ENCODE results near the gene TTLL4. TPM values are rescaled to one million over a fixed set of nuclear protein-coding genes. Genes with fewer than 3 reads are reported as not detected.
A peak's percentile ranks its signal among the peaks of the same experiment; 100 is the strongest.

TTLL4 gene
- total and polyA plus RNA-seq, 2 of the 8 experiments (the other 6 are each of a cell fraction or from before 2014, with no cell fraction given): 71.1 to 105 TPM

GRCh38 chr2:218671654-218672566, 38.7 kb upstream of the TTLL4 start, which contains the start of the genes RNF25 and STK36 (continued):
- TF ChIP-seq CTCF (IDR thresholded peaks at IDR 0.05; ENCODE audit: control extremely low read depth in 1 of 3, insufficient read depth in 1 of 3, low read depth in 1 of 3, low read length in 3 of 3) (no peak), SAP30 (IDR thresholded peaks at IDR 0.05; ENCODE audit: insufficient read depth, insufficient replicate concordance, low read length) (peak; percentile 92), HDAC6 (IDR thresholded peaks at IDR 0.05; ENCODE audit: low read depth, low read length) (no peak), RAD21 (IDR thresholded peaks at IDR 0.05 in 1 of 2, conservative IDR thresholded peaks at IDR 0.05 in 1 of 2; ENCODE audit: low read depth in 2 of 2, low read length in 2 of 2) (no peak), SP2 (IDR thresholded peaks at IDR 0.05; ENCODE audit: low read length) (no peak), EP300 (IDR thresholded peaks at IDR 0.05; ENCODE audit: borderline replicate concordance in 1 of 2, low read depth in 2 of 2, low read length in 2 of 2) (no peak), EGR1 (IDR thresholded peaks at IDR 0.05; ENCODE audit: borderline replicate concordance, low read depth, low read length) (0 out of 2 replicates have a peak, but pooled peaks have one; percentile 36), SUZ12 (IDR thresholded peaks at IDR 0.05; ENCODE audit: low read length) (no peak), CTBP2 (IDR thresholded peaks at IDR 0.05; ENCODE audit: borderline replicate concordance, insufficient read depth, insufficient read length, low read length) (no peak), MAFK (IDR thresholded peaks at IDR 0.05; ENCODE audit: low read depth, low read length) (no peak), SRF (IDR thresholded peaks at IDR 0.05; ENCODE audit: low read depth, low read length) (no peak), TAF1 (IDR thresholded peaks at IDR 0.05; ENCODE audit: low read depth, low read length) (peak; percentile 79), RFX5 (IDR thresholded peaks at IDR 0.05; ENCODE audit: borderline replicate concordance, low read depth, low read length) (no peak), ZNF274 (IDR thresholded peaks at IDR 0.05; ENCODE audit: borderline replicate concordance, extremely low read depth, low read length) (no peak), EZH2 (IDR thresholded peaks at IDR 0.05; ENCODE audit: low read depth, low read length, severe bottlenecking) (no peak), NANOG (IDR thresholded peaks at IDR 0.05; ENCODE audit: insufficient read depth, low read depth, low read length, poor library complexity, severe bottlenecking) (no peak), PHF8 (conservative IDR thresholded peaks at IDR 0.05; ENCODE audit: low read depth, low read length) (peak; percentile 87), CEBPB (IDR thresholded peaks at IDR 0.05; ENCODE audit: low read depth, low read length) (no peak), MAX (IDR thresholded peaks at IDR 0.05) (0 out of 2 replicates have a peak, but pooled peaks have one; percentile 33)

All from H1 (cell line).